Amygdala (tissue), 56 donors: ENCODE measurements around the gene IDUA.
"Not testable (repeated sequence)": the region's sequence is repeated elsewhere in the genome, so short reads cannot be mapped to it uniquely, and the experiment has no call there.

Experiments
- DNase-seq, 56 donors: peaks; one replicate each; lab custom pipeline; 2025; lab: John Stamatoyannopoulos, UW

The IDUA gene

DNA sequence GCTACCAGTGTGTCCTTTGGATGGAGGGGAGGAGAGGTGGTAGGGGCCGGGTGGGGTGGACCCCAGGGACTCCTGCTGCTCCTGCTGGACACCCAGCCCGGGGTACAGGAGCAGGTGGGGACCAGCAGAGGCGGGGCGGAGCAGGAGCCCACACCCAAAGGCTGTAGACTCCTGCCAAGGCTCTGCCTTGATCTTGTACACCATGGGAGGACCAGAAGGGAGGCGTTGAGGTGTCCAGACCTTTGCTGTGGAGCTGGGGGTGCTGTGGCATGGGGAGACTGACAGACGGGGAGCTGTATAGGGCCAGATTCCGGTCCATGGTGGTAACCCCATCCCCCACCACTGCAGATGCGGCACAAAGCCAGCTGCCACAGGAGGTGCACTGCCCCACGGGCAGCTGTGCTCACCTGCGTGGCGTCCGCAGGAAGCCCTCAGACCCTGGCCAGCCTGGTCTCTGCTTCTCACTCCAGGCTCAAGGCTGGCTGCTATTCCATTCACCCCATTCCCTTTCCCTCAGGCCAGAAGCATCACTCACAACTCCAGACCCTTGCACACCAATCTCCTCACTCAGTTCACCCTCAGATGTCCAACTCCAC lies 11.3 kb downstream of the IDUA start:
- DNase-seq = no peak

- DNase-seq = not testable (repeated sequence)
These were observed 12.5 kb downstream of the IDUA start for GRCh38 chr4:999240-999863.

DNA sequence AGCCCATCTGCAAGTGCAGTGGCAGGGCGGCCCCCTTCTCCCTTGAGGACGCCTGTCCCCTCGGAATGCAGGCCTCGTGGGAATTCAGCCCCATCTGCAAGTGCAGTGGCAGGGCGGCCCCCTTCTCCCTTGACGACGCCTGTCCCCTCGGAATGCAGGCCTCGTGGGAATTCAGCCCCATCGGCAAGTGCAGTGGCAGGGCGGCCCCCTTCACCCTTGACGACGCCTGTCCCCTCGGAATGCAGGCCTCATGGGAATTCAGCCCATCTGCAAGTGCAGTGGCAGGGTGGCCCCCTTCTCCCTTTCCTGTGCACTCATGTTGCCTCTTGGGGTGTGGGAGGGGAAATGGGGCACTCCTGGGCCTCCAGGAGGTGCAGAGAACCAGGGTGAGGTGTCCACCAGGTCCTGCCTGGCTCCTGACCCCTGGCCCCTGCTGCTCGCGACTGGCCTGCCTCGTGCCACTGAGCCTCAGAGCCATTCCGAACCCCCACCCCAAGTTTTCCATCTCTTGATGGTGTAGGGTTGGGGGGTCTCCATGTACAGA lies 13.1 kb downstream of the IDUA start:
- DNase-seq = no peak

GRCh38 chr4:1000686-1001260 lies 13.9 kb downstream of the IDUA start:
- DNase-seq = no peak

- DNase-seq = no peak
These were observed 14.8 kb downstream of the IDUA start for GRCh38 chr4:1001561-1002130.

GRCh38 chr4:1002131-1002630 lies 15.3 kb downstream of the IDUA start:
- no peak for DNase-seq

DNA sequence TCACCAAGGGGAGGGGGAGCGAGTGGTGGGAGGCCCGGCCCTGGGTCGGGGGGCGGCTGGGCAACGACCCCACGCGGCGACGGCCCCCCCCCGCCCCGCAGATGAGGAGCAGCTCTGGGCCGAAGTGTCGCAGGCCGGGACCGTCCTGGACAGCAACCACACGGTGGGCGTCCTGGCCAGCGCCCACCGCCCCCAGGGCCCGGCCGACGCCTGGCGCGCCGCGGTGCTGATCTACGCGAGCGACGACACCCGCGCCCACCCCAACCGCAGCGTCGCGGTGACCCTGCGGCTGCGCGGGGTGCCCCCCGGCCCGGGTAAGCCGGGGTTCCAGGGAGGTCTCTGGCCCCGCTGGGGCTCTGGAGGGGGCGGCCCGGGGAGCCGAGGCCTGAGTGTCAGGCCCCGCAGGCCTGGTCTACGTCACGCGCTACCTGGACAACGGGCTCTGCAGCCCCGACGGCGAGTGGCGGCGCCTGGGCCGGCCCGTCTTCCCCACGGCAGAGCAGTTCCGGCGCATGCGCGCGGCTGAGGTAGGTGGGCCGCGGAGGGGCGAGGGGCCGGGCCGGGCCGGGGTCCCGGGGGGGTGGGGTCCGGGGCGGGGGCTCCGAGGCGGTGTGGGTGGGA lies 15.9 kb downstream of the IDUA start:
- DNase-seq = no peak

GRCh38 chr4:1003271-1004070 lies 16.6 kb downstream of the IDUA start:
- no peak for DNase-seq

DNA sequence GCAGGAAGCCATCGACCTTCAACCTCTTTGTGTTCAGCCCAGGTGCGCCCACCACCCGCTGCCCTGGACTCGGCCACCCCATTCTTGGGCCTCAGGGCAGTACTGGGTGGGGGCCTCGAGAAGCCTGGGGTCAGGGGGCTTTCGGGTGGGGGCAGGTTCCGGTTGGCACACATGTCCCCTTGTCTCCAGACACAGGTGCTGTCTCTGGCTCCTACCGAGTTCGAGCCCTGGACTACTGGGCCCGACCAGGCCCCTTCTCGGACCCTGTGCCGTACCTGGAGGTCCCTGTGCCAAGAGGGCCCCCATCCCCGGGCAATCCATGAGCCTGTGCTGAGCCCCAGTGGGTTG lies 17.2 kb downstream of the IDUA start:
- DNase-seq = no peak

DNA sequence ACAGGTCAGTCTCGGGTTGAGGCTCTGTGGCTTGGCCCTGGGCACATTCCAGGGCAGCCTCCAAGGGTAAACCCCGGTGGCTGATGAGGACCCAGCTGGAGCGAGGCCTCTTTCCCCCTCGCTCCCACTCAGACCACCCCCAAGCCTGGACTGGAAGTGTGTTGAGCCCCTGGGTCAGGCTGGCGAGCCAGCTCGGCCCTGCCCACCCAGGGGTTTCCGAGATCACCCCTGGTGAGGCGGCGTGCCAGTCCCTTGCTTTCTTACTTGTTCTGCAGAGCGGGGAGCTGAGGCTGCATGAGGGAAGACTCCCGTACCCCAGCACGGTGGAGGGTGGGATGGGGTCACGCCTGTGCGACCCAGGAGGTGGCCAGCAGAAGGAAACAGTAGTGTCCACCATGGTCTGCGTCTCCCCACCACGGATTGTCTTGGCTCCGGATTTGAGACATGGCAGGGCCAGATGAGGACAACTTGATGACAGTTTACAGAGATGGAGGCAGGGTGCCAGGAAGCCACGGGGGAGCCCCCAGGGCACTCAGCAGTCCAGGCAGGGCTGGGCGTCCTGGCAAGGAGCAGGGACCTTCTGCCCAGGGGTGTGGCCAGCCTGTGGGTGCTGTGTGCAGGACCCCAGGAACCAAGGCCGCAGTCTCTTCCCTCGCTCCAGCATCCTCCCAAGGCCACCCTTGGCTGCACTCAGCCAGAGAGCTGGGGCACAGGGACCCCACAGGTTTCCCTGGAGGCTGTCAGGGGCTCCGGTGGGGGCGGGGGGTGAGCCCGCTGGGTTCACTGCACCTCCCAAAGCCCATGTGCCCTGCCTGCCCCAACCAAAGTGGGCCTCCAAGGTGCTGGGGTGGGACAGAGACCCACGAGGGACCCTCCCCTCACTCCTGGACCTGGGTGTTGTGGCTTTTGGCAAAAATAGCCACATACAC lies 18.0 kb downstream of the IDUA start:
- no peak for DNase-seq

- DNase-seq = no peak
These were observed 20.0 kb downstream of the IDUA start for GRCh38 chr4:1006856-1007255.

- DNase-seq = peak in 3 of 56 donors; percentile 19 to 40 (median 28)
These were observed 22.1 kb downstream of the IDUA start for GRCh38 chr4:1008840-1009541.

DNA sequence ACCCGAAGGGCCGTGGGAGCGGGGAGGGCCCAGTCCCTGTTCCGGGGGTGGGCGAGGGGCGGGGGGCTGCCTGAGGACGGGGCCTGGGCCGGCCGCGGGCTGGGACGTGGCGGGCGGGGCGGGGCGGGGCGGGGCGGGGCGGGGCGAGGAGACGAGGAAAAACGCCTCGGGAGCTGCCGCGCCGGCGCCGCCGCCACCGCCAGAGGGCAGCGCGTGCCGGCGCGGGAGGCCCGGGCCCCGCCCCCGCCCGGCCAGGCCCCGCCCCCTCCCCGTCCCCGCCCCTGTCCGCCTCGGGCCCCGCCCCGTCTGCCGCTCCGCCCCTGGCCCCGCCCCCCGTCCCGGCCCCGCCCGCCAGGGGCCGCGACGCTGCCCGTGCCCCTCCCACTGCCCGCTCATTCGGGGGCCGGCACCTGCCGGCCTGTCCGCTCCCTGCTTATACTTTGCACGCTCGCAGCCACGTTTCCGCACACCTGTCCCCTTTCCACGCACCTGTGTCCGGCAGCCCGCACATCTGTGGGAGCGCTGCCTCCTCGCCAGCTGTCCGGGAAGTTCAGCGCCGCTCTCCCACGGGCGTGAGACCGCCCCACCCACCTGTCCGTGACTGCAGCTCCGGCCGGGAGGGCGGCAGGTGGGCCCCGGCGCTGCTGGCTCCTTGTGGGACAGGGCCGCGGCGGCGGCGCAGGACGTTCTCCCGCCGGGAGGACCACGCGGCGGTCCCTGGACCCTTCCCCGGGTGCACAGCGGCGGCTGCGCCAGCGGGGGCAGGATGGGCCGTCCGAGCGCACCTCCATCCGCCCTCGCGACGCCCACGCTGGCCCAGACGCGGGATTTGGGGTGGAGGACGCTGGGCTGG lies 22.9 kb downstream of the IDUA start:
- DNase-seq = peak in 41 of 56 donors; percentile 12 to 77 (median 48)

GRCh38 chr4:1010395-1011021 lies 23.7 kb downstream of the IDUA start:
- DNase-seq = peak in 1 of 56 donors; percentile 30

GRCh38 chr4:1011022-1011665 lies 24.3 kb downstream of the IDUA start, which contains the start of gene FGFRL1:
TSS of gene FGFRL1 (plus strand) at chr4:1011626. CDS start at chr4:1012486, 860 bp downstream.
- DNase-seq = peak in 46 of 56 donors; percentile 7 to 80 (median 46)

GRCh38 chr4:1011666-1012033 lies 24.8 kb downstream of the IDUA start:
- DNase-seq = no peak
